ENCODE measurements around the gene STX5. TPM values are rescaled to one million over a fixed set of nuclear protein-coding genes. Genes with fewer than 3 reads are reported as not detected.

STX5 gene
- total and polyA plus RNA-seq, 7 donors: 27.1 to 37.8 (median 30.7) TPM

DNA sequence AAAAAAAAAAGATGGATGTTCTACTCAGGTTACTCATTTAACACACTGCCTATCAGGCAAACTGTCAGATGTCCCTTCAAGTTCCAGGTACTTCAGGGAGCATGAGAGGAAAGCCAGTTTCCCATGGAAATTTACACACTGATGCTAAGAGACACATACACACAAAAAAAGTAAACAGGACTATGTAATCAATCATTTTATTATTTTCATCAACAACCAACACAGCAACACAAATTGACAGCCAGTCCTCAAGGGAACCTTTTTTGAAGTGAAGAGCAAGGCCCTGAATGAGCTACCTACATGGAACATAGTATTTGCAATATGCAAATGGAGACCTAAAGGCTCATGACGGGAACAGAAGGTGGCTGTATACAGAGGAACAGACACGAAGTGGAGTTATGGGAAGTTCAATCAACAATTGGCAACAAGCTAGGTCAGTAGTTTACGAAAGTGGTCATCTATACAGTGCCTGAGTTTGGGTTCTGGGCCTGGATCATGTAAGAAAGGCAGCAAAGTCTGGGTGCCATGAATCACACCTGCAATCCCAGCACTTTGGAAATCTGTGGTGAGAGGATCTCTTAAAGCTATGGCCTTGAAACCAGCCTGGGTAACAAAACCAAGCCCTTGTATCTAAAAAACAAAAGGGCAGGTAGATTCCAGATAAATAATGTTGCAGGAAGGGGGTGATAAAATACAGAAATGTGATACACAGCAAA lies 20.1 kb upstream of the STX5 start:
- Histone ChIP-seq H3K4me3 (no peak overlapping the region), H3K36me3 (peaks cover 7 to 41% (median 25%) of the 10 kb centered on the region in 4 donors), H3K27me3 (no peaks in the 10 kb centered on the region), H3K9me3 (no peaks in the 10 kb centered on the region), H3K4me1 (peaks cover 0 to 35% (median 25%) of the 10 kb centered on the region in 4 donors), H3K27ac (peak overlapping the region in 1 of 4 donors; percentile 1)
- WGBS, 2 donors: 41 to 59% methylated on average over 3 of the region's 3 CpGs
- DNase-seq: no peak
- TF ChIP-seq, protein P1, sequence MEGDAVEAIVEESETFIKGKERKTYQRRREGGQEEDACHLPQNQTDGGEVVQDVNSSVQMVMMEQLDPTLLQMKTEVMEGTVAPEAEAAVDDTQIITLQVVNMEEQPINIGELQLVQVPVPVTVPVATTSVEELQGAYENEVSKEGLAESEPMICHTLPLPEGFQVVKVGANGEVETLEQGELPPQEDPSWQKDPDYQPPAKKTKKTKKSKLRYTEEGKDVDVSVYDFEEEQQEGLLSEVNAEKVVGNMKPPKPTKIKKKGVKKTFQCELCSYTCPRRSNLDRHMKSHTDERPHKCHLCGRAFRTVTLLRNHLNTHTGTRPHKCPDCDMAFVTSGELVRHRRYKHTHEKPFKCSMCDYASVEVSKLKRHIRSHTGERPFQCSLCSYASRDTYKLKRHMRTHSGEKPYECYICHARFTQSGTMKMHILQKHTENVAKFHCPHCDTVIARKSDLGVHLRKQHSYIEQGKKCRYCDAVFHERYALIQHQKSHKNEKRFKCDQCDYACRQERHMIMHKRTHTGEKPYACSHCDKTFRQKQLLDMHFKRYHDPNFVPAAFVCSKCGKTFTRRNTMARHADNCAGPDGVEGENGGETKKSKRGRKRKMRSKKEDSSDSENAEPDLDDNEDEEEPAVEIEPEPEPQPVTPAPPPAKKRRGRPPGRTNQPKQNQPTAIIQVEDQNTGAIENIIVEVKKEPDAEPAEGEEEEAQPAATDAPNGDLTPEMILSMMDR (IDR thresholded peaks at IDR 0.05): no peak
- TF ChIP-seq POLR2AphosphoS5 (IDR thresholded peaks at IDR 0.05): no peak
- TF ChIP-seq EP300 (IDR thresholded peaks at IDR 0.05): no peak
- TF ChIP-seq POLR2A (IDR thresholded peaks at IDR 0.05): no peak
- intact Hi-C loops (cut with DNase I): no loop called here

DNA sequence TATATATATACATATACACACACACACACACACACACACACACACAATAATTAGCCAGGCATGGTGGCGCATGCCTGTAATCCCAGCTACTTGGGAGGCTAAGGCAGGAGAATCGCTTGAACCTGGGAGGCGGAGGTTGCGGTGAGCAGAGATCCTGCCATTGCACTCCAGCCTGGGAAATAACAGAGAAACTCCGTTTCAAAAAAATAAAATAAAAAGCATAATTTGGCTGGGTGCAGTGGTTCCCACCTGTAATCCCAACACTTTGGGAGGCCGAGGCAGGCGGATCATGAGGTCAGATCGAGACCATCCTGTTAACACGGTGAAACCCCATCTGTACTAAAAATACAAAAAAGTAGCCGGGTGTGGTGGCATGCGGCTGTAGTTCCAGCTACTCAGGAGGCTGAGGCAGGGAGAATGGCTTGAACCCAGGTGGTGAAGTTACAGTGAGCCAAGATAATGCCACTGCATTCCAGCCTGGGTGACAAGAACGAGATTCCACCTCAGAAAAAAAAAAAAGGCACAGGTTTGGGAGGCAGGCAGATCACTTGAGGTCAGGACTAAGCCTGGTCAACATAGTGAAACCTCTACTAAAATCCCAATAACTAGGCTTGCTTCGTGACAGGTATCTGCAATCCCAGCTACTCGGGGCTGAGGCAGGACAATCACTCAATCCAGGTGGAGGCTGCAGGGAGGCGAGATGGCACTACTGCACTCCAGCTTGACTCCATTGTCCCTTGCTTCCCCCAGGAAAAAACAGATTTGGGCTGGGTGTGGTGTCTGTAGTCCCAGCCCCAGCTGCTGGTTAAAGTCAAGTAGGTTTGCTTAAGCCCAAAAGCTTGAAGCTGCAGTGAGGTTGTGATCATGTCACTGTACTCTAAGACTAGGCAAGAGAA lies 19.3 kb upstream of the STX5 start:
- no peak overlapping the region for H3K27ac ChIP-seq
- intact Hi-C loops (cut with DNase I): no loop called here
- H3K4me3 ChIP-seq: no peak overlapping the region
- peaks cover 7 to 41% (median 25%) of the 10 kb centered on the region in 4 donors for H3K36me3 ChIP-seq
- DNase-seq: no peak
- H3K9me3 ChIP-seq: no peaks in the 10 kb centered on the region
- 65 to 66% methylated on average over 15 of the region's 15 CpGs for WGBS, 2 donors
- no peaks in the 10 kb centered on the region for H3K27me3 ChIP-seq
- TF ChIP-seq EP300 (IDR thresholded peaks at IDR 0.05): no peak
- no peak for TF ChIP-seq POLR2AphosphoS5 (IDR thresholded peaks at IDR 0.05)
- TF ChIP-seq, protein P1 (IDR thresholded peaks at IDR 0.05): no peak
- no peak for TF ChIP-seq POLR2A (IDR thresholded peaks at IDR 0.05)
- H3K4me1 ChIP-seq: peaks cover 0 to 26% (median 21%) of the 10 kb centered on the region in 4 donors

DNA sequence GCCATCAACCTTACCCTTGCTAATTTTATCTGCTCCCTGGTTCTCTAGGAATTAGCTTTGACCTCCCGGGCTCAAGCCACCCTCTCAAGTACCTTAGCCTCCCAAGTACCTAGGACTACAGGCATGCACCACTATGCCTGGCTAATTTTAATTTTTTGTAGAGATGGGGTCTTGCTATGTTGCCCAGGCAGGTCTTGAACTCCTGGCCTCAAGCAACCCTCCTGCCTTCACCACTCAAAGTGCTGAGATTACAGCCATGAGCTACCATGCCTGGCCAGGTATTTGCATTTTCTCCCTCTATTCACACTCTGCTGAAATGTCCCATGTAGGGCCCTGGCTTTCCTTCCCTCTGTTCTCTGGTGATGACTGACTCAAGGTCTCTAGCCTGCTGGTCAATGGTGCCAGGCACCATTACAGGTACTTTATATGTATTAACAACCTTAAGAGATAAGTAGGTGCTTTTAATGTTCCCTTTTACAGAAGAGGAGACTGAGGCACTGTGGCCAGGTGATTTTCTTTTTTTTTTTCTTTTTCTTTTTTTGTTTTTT lies 16.0 kb upstream of the STX5 start:
- Histone ChIP-seq H3K4me1 (peaks cover 0 to 4% (median under 1%) of the 10 kb centered on the region in 4 donors), H3K27ac (no peak overlapping the region), H3K36me3 (peaks cover 7 to 19% (median 13%) of the 10 kb centered on the region in 4 donors), H3K27me3 (no peaks in the 10 kb centered on the region), H3K4me3 (no peak overlapping the region), H3K9me3 (no peaks in the 10 kb centered on the region)
- WGBS, 2 donors: 91 to 98% methylated on average over 1 of the region's 1 CpG
- DNase-seq: no peak
- TF ChIP-seq, protein P1 (IDR thresholded peaks at IDR 0.05): no peak
- TF ChIP-seq EP300 (IDR thresholded peaks at IDR 0.05): no peak
- no peak for TF ChIP-seq POLR2A (IDR thresholded peaks at IDR 0.05)
- TF ChIP-seq POLR2AphosphoS5 (IDR thresholded peaks at IDR 0.05): no peak
- intact Hi-C loops (cut with DNase I): no loop called here

DNA sequence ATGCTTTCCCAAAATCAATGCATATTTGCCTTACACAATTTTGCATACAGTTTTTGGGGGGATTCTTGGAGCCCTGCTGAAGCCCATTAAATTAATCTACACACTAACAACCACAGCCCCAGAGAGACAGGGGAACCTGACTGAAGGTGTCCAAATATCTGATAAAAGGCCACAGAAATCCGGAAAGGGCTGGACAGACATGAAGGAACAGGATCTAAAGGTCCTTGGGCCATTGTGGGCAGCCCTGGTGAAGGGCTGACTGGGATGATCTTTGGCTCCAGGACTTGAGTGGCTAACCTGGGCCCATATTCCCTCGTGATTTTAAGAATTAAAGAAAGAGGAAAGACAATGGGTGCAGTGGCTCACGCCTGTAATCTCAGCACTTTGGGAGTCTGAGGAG lies 14.3 kb upstream of the STX5 start:
- intact Hi-C loops (cut with DNase I): no loop called here
- Histone ChIP-seq H3K4me1 (peaks cover 0 to 11% (median 9%) of the 10 kb centered on the region in 4 donors), H3K27me3 (no peaks in the 10 kb centered on the region), H3K4me3 (no peak overlapping the region), H3K27ac (no peak overlapping the region), H3K36me3 (peaks cover 0 to 2% (median 0%) of the 10 kb centered on the region in 4 donors), H3K9me3 (no peaks in the 10 kb centered on the region)
- TF ChIP-seq POLR2AphosphoS5 (IDR thresholded peaks at IDR 0.05) (no peak), EP300 (IDR thresholded peaks at IDR 0.05) (no peak)
- 91 to 93% methylated on average over 3 of the region's 3 CpGs for WGBS, 2 donors
- no peak for DNase-seq

DNA sequence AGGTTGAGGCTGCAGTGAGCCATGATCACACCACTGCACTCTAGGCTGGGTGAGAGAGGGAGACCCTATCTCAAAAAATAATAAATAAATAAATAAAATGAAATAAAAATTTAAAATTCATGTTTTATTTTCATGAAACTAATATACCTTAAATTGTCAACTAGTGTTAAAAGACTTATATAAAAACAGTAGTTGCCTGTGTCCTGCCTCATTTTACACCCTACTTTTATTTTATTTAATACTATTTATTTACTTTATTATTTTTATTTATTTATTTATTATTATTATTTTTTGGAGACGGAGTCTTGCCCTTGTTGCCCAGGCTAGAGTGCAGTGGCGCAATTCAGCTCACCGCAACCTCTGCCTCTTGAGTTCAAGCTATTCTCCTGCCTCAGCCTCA lies 12.3 kb upstream of the STX5 start:
- intact Hi-C loops (cut with DNase I): loop anchor here (5.0 kb wide), 1 partner anchor 57 kb away; the partner anchor contains the start of gene TMEM179B
- 97% methylated on average over 3 of the region's 3 CpGs for WGBS, 2 donors
- H3K27ac ChIP-seq: no peak overlapping the region
- H3K27me3 ChIP-seq: no peaks in the 10 kb centered on the region
- DNase-seq: no peak
- H3K4me1 ChIP-seq: peaks cover 0 to 19% (median 12%) of the 10 kb centered on the region in 4 donors
- no peaks in the 10 kb centered on the region for H3K9me3 ChIP-seq
- no peaks in the 10 kb centered on the region for H3K36me3 ChIP-seq
- H3K4me3 ChIP-seq: no peak overlapping the region
- TF ChIP-seq, protein P1 (IDR thresholded peaks at IDR 0.05): no peak
- no peak for TF ChIP-seq POLR2A (IDR thresholded peaks at IDR 0.05)
- no peak for TF ChIP-seq EP300 (IDR thresholded peaks at IDR 0.05)
- TF ChIP-seq POLR2AphosphoS5 (IDR thresholded peaks at IDR 0.05): no peak

Measured in sigmoid colon (tissue), 7 donors.